Hepatocyte (in vitro differentiated cells): Measurements from ENCODE around the gene TMEM156. TPM values are rescaled to one million over a fixed set of nuclear protein-coding genes. Genes with fewer than 3 reads are reported as not detected.

Experiments used
- DNase-seq: peaks from one replicate; pipeline ENCODE4 v3.0.0-alpha.2; 2016; ENCODE audit warnings: low spot score
- H2AFZ ChIP-seq: fragments of 200-600 bp; sonication (generic); 2 replicates; pipeline ENCODE4 v1.6.0; 2016; ENCODE audit warnings: antibody characterized with exemption, mild to moderate bottlenecking
- H3K27ac ChIP-seq: fragments of 200-600 bp; sonication (generic); 2 replicates; pipeline ENCODE4 v1.5.1; 2016; ENCODE audit warnings: mild to moderate bottlenecking
- H3K27me3 ChIP-seq: fragments of 200-600 bp; sonication (generic); 2 replicates; pipeline ENCODE4 v1.6.1; 2016
- H3K36me3 ChIP-seq: fragments of 200-600 bp; sonication (generic); replicated peaks from 2 replicates; pipeline ENCODE4 v1.5.1; 2016; ENCODE audit warnings: low read depth; ENCODE audit not compliant: insufficient read depth
- H3K4me1 ChIP-seq: fragments of 200-600 bp; sonication (generic); 2 replicates; pipeline ENCODE4 v1.5.1; 2016; ENCODE audit warnings: mild to moderate bottlenecking, moderate library complexity; ENCODE audit not compliant: insufficient read depth
- H3K4me2 ChIP-seq: fragments of 200-600 bp; sonication (generic); 2 replicates; pipeline ENCODE4 v1.6.0; 2016
- H3K4me3 ChIP-seq: fragments of 200-600 bp; sonication (generic); 2 replicates; pipeline ENCODE4 v1.5.1; 2016; ENCODE audit warnings: mild to moderate bottlenecking
- H3K79me2 ChIP-seq: fragments of 200-600 bp; sonication (generic); 2 replicates; pipeline ENCODE4 v1.6.0; 2017; ENCODE audit warnings: mild to moderate bottlenecking
- H3K9me2 ChIP-seq: fragments of 200-600 bp; sonication (generic); replicated peaks from 2 replicates; pipeline ENCODE4 v1.6.0; 2017; ENCODE audit warnings: mild to moderate bottlenecking; ENCODE audit not compliant: insufficient read depth
- H3K9me3 ChIP-seq: fragments of 200-600 bp; sonication (generic); 2 replicates; pipeline ENCODE4 v1.5.1; 2016; ENCODE audit warnings: low read depth, mild to moderate bottlenecking
- H4K20me1 ChIP-seq: fragments of 200-600 bp; sonication (generic); 2 replicates; pipeline ENCODE4 v1.6.0; 2016; ENCODE audit warnings: mild to moderate bottlenecking; ENCODE audit not compliant: insufficient read depth, poor library complexity, severe bottlenecking
- EZH2 ChIP-seq: fragments of 200-600 bp; sonication (generic); IDR thresholded peaks from 2 replicates; pipeline ENCODE4 v1.6.1; 2016; ENCODE audit warnings: antibody characterized with exemption, mild to moderate bottlenecking, borderline replicate concordance
- EZH2phosphoT487 ChIP-seq: fragments of 200-600 bp; sonication (generic); IDR thresholded peaks from one replicate; pipeline ENCODE4 v1.6.1; 2018; ENCODE audit warnings: antibody characterized with exemption, mild to moderate bottlenecking, low read depth, moderate library complexity; ENCODE audit not compliant: unreplicated experiment, severe bottlenecking
- WGBS: methylation state at CpG from one replicate; pipeline ENCODE4 v1.1.6; 2016; ENCODE audit warnings: low lambda C conversion rate; ENCODE audit errors: missing lambda C conversion rate; 5-methylcytosine and 5-hydroxymethylcytosine counted together
- polyA plus RNA-seq: library from polyadenylated mRNA; unstranded; fragments of >200 nt; fragmentation: Nextera tagmentation; extraction: Ambion mirVana; gene quantifications from 2 replicates; pipeline ENCODE4 v1.2.1, GENCODE V29; 2016
- total RNA-seq: library from RNA; depleted of rRNA; stranded (reverse); fragments of >200 nt; gene quantifications from 2 replicates; pipeline ENCODE4 v1.2.3, GENCODE V29; 2014
- TF ChIP-seq, protein P1 (sequence below): fragments of 200-600 bp; sonication (generic); IDR thresholded peaks from 2 replicates; pipeline ENCODE4 v1.5.1; 2016; ENCODE audit warnings: antibody characterized with exemption, mild to moderate bottlenecking; ENCODE audit not compliant: poor library complexity

Gene TMEM156
- total and polyA plus RNA-seq, 2 experiments from 2014 or later = 1.3 TPM; not detected in 1

DNA sequence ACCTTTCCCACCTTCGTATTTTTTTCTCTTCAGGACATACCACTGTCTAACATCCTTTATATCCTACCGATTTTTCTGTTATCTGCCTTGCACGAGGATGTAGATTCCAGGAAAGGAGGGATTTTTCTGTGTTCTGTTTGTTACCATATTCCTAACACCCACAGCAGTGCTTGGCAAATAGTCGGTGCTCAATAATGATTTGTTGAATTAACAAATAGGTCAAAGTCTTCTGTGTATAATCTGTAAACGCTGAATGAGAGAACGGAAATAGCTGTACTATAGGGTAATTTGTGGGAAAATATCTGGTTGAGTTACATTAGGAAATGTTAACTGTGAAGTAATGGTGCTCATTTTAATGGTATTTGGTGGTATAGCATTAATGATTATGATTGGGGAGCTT, 81.5 kb downstream of the TMEM156 start:
- H3K36me3 ChIP-seq = no peaks in the 10 kb centered on the region
- DNase-seq = no peak
- H4K20me1 ChIP-seq = no peaks in the 10 kb centered on the region
- no peaks in the 10 kb centered on the region for H3K9me2 ChIP-seq
- H3K27ac ChIP-seq = no peak overlapping the region
- no peaks in the 10 kb centered on the region for H3K4me1 ChIP-seq
- no peaks in the 10 kb centered on the region for H3K9me3 ChIP-seq
- TF ChIP-seq EZH2 (no peak), EZH2phosphoT487 (no peak)
- TF ChIP-seq, protein P1, sequence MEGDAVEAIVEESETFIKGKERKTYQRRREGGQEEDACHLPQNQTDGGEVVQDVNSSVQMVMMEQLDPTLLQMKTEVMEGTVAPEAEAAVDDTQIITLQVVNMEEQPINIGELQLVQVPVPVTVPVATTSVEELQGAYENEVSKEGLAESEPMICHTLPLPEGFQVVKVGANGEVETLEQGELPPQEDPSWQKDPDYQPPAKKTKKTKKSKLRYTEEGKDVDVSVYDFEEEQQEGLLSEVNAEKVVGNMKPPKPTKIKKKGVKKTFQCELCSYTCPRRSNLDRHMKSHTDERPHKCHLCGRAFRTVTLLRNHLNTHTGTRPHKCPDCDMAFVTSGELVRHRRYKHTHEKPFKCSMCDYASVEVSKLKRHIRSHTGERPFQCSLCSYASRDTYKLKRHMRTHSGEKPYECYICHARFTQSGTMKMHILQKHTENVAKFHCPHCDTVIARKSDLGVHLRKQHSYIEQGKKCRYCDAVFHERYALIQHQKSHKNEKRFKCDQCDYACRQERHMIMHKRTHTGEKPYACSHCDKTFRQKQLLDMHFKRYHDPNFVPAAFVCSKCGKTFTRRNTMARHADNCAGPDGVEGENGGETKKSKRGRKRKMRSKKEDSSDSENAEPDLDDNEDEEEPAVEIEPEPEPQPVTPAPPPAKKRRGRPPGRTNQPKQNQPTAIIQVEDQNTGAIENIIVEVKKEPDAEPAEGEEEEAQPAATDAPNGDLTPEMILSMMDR = no peak
- H2AFZ ChIP-seq = no peak overlapping the region
- no peak overlapping the region for H3K4me3 ChIP-seq
- no peaks in the 10 kb centered on the region for H3K27me3 ChIP-seq
- H3K79me2 ChIP-seq = no peaks in the 10 kb centered on the region
- 72% methylated on average over 6 of the region's 6 CpGs for WGBS
- no peak overlapping the region for H3K4me2 ChIP-seq

DNA sequence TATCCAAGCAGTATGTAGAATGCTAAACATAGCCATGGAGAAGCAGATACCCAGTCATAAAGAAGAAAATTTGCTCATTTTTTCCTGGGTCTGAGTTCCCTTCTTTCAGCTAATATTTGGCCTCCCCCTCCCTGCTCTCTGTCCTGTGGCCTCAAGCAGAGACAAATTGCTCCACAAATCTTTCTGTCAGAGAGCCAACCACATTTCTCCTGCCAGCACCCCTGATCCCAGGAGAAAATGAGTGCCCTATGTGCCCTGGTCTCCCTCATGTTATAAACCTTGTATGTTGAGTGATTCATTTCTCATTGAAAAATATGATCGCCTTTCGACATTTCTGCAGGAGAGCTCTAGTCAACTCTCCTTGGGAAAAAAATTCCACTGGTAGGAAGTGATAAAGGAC, 82.0 kb downstream of the TMEM156 start:
- no peaks in the 10 kb centered on the region for H3K79me2 ChIP-seq
- no peak overlapping the region for H3K4me3 ChIP-seq
- H4K20me1 ChIP-seq = no peaks in the 10 kb centered on the region
- DNase-seq = no peak
- H3K27me3 ChIP-seq = no peaks in the 10 kb centered on the region
- no peak overlapping the region for H3K4me2 ChIP-seq
- H3K27ac ChIP-seq = no peak overlapping the region
- no peak for TF ChIP-seq EZH2
- no peaks in the 10 kb centered on the region for H3K9me2 ChIP-seq
- WGBS = 98% methylated on average over 2 of the region's 2 CpGs
- no peaks in the 10 kb centered on the region for H3K36me3 ChIP-seq
- H3K4me1 ChIP-seq = no peaks in the 10 kb centered on the region
- no peak overlapping the region for H2AFZ ChIP-seq
- H3K9me3 ChIP-seq = no peaks in the 10 kb centered on the region

DNA sequence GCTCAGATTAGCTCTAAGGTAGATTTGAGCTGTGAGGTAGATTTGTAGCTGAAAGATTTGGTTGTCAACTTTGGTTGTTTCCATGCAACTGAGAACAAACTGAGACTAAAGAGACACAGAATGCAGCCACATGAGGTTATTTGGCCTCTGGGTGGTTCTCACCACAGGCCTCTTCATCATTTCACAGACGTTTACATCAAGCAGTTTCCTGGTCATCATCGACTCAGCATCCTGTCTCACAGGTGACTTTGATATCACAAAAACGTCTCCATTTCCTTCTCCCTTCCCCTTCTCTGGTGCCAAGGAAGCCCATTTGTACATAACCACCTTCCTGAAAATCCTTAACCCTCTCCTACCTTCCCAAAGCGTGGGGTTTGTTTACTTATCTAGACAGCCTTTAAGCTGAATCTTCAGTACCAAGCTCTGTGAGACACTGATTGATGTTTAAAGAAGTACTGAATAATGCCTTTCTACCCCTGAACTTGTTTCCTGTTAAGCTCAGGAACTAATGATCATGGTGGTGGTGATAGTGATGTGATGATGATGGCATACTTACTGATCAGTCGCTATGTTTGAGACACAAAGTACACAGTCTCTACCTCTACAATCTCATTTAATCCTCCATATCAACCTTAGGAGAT, 82.7 kb downstream of the TMEM156 start:
- Histone ChIP-seq H3K9me2 (no peaks in the 10 kb centered on the region), H2AFZ (no peak overlapping the region), H3K4me1 (no peaks in the 10 kb centered on the region), H3K9me3 (no peaks in the 10 kb centered on the region), H3K4me3 (no peak overlapping the region), H3K27me3 (no peaks in the 10 kb centered on the region), H3K4me2 (no peak overlapping the region), H3K27ac (no peak overlapping the region), H3K36me3 (no peaks in the 10 kb centered on the region), H3K79me2 (no peaks in the 10 kb centered on the region), H4K20me1 (no peaks in the 10 kb centered on the region)
- 52% methylated on average over 5 of the region's 5 CpGs for WGBS
- no peak for DNase-seq
- TF ChIP-seq EZH2phosphoT487 (no peak), EZH2 (no peak)
- TF ChIP-seq, protein P1 = no peak

DNA sequence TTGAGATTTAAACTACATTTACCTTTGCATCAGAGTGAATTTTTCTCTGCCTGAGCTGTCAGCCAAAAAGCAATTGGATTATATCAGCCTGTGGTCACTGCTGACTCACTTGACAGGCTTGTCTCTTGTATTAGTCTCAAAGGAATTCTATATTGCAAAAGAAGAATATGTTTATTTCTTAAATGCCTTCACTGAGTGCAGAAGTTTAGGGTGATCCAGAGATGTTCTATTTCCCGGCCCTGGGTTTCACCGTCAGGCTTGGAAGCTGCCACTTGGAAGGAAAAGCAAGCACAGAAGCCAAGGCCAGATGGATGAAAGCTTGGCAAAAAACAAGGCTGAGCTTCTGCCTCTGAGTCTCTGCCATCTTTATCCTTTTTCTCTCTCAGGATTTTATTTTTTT, 83.7 kb downstream of the TMEM156 start:
- H3K36me3 ChIP-seq = no peaks in the 10 kb centered on the region
- no peaks in the 10 kb centered on the region for H3K4me1 ChIP-seq
- H3K27me3 ChIP-seq = no peaks in the 10 kb centered on the region
- H3K9me2 ChIP-seq = no peaks in the 10 kb centered on the region
- TF ChIP-seq, protein P1 = no peak
- TF ChIP-seq EZH2phosphoT487 (no peak), EZH2 (no peak)
- H2AFZ ChIP-seq = no peak overlapping the region
- peak; percentile 35 for DNase-seq
- no peaks in the 10 kb centered on the region for H4K20me1 ChIP-seq
- WGBS = 51% methylated on average over 2 of the region's 2 CpGs
- H3K79me2 ChIP-seq = no peaks in the 10 kb centered on the region
- no peak overlapping the region for H3K4me2 ChIP-seq
- H3K9me3 ChIP-seq = no peaks in the 10 kb centered on the region
- no peak overlapping the region for H3K4me3 ChIP-seq
- H3K27ac ChIP-seq = peak overlapping the region; percentile 12
